ENCODE data around the gene MAL.
"Not testable (repeated sequence)": the region's sequence is repeated elsewhere in the genome, so short reads cannot be mapped to it uniquely, and the experiment has no call there.

The MAL gene

GRCh38 chr2:95034221-95034620, 8.7 kb downstream of the MAL start:
- DNase-seq (ENCODE audit: low read depth) = no peak

GRCh38 chr2:95034818-95035217, 9.3 kb downstream of the MAL start:
- no peak for DNase-seq (ENCODE audit: low read depth)

- DNase-seq (ENCODE audit: low read depth) = no peak
These were observed 11.3 kb downstream of the MAL start for GRCh38 chr2:95036596-95037383.

- no peak for DNase-seq (ENCODE audit: low read depth)
These were observed 11.9 kb downstream of the MAL start for GRCh38 chr2:95037384-95037839.

GRCh38 chr2:95037841-95038585, 12.5 kb downstream of the MAL start:
- DNase-seq (ENCODE audit: low read depth) = not testable (repeated sequence)

GRCh38 chr2:95038635-95039298, 13.3 kb downstream of the MAL start:
- no peak for DNase-seq (ENCODE audit: low read depth)

- no peak for DNase-seq (ENCODE audit: low read depth)
These were observed 13.9 kb downstream of the MAL start for GRCh38 chr2:95039363-95039762.

GRCh38 chr2:95039978-95040377, 14.5 kb downstream of the MAL start:
- DNase-seq (ENCODE audit: low read depth) = no peak

- no peak for DNase-seq (ENCODE audit: low read depth)
These were observed 14.9 kb downstream of the MAL start for GRCh38 chr2:95040426-95040825.

- no peak for DNase-seq (ENCODE audit: low read depth)
These were observed 15.7 kb downstream of the MAL start for GRCh38 chr2:95041060-95041823.

- DNase-seq (ENCODE audit: low read depth) = no peak
These were observed 16.4 kb downstream of the MAL start for GRCh38 chr2:95041824-95042442.

- no peak for DNase-seq (ENCODE audit: low read depth)
These were observed 17.2 kb downstream of the MAL start for GRCh38 chr2:95042472-95043271.

GRCh38 chr2:95043300-95044093, 18.0 kb downstream of the MAL start:
- DNase-seq (ENCODE audit: low read depth) = peak; percentile 28

GRCh38 chr2:95044601-95045000, 19.1 kb downstream of the MAL start:
- no peak for DNase-seq (ENCODE audit: low read depth)

GRCh38 chr2:95046371-95047112, 21.0 kb downstream of the MAL start:
- DNase-seq (ENCODE audit: low read depth) = no peak

- no peak for DNase-seq (ENCODE audit: low read depth)
These were observed 22.4 kb downstream of the MAL start for GRCh38 chr2:95047629-95048510.

- no peak for DNase-seq (ENCODE audit: low read depth)
These were observed 23.5 kb downstream of the MAL start for GRCh38 chr2:95048825-95049682.

Data from fibroblast of the conjunctiva (primary cell).